ENCODE measurements around the gene CXCR3. TPM values are rescaled to one million over a fixed set of nuclear protein-coding genes. Genes with fewer than 3 reads are reported as not detected.
"Not testable (repeated sequence)": the region's sequence is repeated elsewhere in the genome, so short reads cannot be mapped to it uniquely, and the experiment has no call there.

The CXCR3 gene
- total RNA-seq, 1 experiment from 2014 or later, result not detected

GRCh38 chrX:71653344-71653743 lies 35.0 kb upstream of the CXCR3 start:
- BruUV-seq (replicated peaks), result no TSS peak
- H3K27me3 Mint-ChIP-seq (ENCODE audit: unreplicated experiment), result peaks cover 13% of the 10 kb centered on the region
- TF ChIP-seq, protein P1, sequence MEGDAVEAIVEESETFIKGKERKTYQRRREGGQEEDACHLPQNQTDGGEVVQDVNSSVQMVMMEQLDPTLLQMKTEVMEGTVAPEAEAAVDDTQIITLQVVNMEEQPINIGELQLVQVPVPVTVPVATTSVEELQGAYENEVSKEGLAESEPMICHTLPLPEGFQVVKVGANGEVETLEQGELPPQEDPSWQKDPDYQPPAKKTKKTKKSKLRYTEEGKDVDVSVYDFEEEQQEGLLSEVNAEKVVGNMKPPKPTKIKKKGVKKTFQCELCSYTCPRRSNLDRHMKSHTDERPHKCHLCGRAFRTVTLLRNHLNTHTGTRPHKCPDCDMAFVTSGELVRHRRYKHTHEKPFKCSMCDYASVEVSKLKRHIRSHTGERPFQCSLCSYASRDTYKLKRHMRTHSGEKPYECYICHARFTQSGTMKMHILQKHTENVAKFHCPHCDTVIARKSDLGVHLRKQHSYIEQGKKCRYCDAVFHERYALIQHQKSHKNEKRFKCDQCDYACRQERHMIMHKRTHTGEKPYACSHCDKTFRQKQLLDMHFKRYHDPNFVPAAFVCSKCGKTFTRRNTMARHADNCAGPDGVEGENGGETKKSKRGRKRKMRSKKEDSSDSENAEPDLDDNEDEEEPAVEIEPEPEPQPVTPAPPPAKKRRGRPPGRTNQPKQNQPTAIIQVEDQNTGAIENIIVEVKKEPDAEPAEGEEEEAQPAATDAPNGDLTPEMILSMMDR (IDR thresholded peaks at IDR 0.05; ENCODE audit: unreplicated experiment), result no peak
- no peak overlapping the region for H3K4me3 Mint-ChIP-seq (ENCODE audit: low read depth, unreplicated experiment)
- CTCF ChIA-PET, result no interaction called here
- peaks cover 5% of the 10 kb centered on the region for H3K9me3 Mint-ChIP-seq (ENCODE audit: low read depth, unreplicated experiment)
- H3K36me3 Mint-ChIP-seq (ENCODE audit: insufficient read depth, unreplicated experiment), result peaks cover 3% of the 10 kb centered on the region
- H3K4me1 Mint-ChIP-seq (ENCODE audit: low read depth, unreplicated experiment), result no peaks in the 10 kb centered on the region
- H3K27ac Mint-ChIP-seq (ENCODE audit: unreplicated experiment), result no peak overlapping the region
- intact Hi-C loops (cut with micrococcal nuclease; ENCODE audit: unreplicated experiment), result no loop called here
- no peak for DNase-seq

GRCh38 chrX:71652405-71652804 lies 34.1 kb upstream of the CXCR3 start:
- Mint-ChIP-seq H3K4me3 (ENCODE audit: low read depth, unreplicated experiment) (no peak overlapping the region), H3K4me1 (ENCODE audit: low read depth, unreplicated experiment) (no peaks in the 10 kb centered on the region), H3K27me3 (ENCODE audit: unreplicated experiment) (peaks cover 13% of the 10 kb centered on the region), H3K9me3 (ENCODE audit: low read depth, unreplicated experiment) (peaks cover 5% of the 10 kb centered on the region), H3K36me3 (ENCODE audit: insufficient read depth, unreplicated experiment) (peaks cover 3% of the 10 kb centered on the region), H3K27ac (ENCODE audit: unreplicated experiment) (no peak overlapping the region)
- intact Hi-C loops (cut with micrococcal nuclease; ENCODE audit: unreplicated experiment), result no loop called here
- CTCF ChIA-PET, result interaction anchor here (0.7 to 1.0 kb wide), 3 partner anchors 29 to 286 kb away, joined by 3 read pairs; partner anchors contain the start of gene TAF1
- DNase-seq, result peak; percentile 51
- TF ChIP-seq, protein P1 (IDR thresholded peaks at IDR 0.05; ENCODE audit: unreplicated experiment), result peak; percentile 48
- no TSS peak for BruUV-seq (replicated peaks)

- CTCF ChIA-PET, result no interaction called here
- no peaks in the 10 kb centered on the region for H3K27me3 Mint-ChIP-seq (ENCODE audit: unreplicated experiment)
- no peaks in the 10 kb centered on the region for H3K36me3 Mint-ChIP-seq (ENCODE audit: insufficient read depth, unreplicated experiment)
- TF ChIP-seq, protein P1 (IDR thresholded peaks at IDR 0.05; ENCODE audit: unreplicated experiment), result no peak
- no peak for DNase-seq
- intact Hi-C loops (cut with micrococcal nuclease; ENCODE audit: unreplicated experiment), result no loop called here
- H3K9me3 Mint-ChIP-seq (ENCODE audit: low read depth, unreplicated experiment), result no peaks in the 10 kb centered on the region
- no peak overlapping the region for H3K4me3 Mint-ChIP-seq (ENCODE audit: low read depth, unreplicated experiment)
- no TSS peak for BruUV-seq (replicated peaks)
- H3K4me1 Mint-ChIP-seq (ENCODE audit: low read depth, unreplicated experiment), result no peaks in the 10 kb centered on the region
- H3K27ac Mint-ChIP-seq (ENCODE audit: unreplicated experiment), result no peak overlapping the region
These were observed 32.1 kb upstream of the CXCR3 start for GRCh38 chrX:71650333-71650969.

DNA sequence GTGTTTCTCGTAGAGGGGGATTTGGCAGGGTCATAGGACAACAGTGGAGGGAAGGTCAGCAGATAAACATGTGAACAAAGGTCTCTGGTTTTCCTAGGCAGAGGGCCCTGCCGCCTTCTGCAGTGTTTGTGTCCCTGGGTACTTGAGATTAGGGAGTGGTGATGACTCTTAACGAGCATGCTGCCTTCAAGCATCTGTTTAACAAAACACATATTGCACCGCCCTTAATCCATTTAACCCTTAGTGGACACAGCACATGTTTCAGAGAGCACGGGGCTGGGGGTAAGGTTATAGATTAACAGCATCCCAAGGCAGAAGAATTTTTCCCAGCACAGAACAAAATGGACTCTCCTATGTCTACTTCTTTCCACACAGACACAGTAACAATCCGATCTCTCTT lies 26.1 kb upstream of the CXCR3 start:
- H3K27ac Mint-ChIP-seq (ENCODE audit: unreplicated experiment); CTCF ChIA-PET; H3K36me3 Mint-ChIP-seq (ENCODE audit: insufficient read depth, unreplicated experiment); DNase-seq; H3K4me3 Mint-ChIP-seq (ENCODE audit: low read depth, unreplicated experiment); BruUV-seq (replicated peaks); H3K4me1 Mint-ChIP-seq (ENCODE audit: low read depth, unreplicated experiment); intact Hi-C loops (cut with micrococcal nuclease; ENCODE audit: unreplicated experiment); H3K9me3 Mint-ChIP-seq (ENCODE audit: low read depth, unreplicated experiment); H3K27me3 Mint-ChIP-seq (ENCODE audit: unreplicated experiment): not testable (repeated sequence)

GRCh38 chrX:71640002-71640401 lies 21.7 kb upstream of the CXCR3 start:
- no TSS peak for BruUV-seq (replicated peaks)
- TF ChIP-seq, protein P1 (IDR thresholded peaks at IDR 0.05; ENCODE audit: unreplicated experiment), result no peak
- intact Hi-C loops (cut with micrococcal nuclease; ENCODE audit: unreplicated experiment), result no loop called here
- Mint-ChIP-seq H3K4me1 (ENCODE audit: low read depth, unreplicated experiment) (no peaks in the 10 kb centered on the region), H3K9me3 (ENCODE audit: low read depth, unreplicated experiment) (no peaks in the 10 kb centered on the region), H3K4me3 (ENCODE audit: low read depth, unreplicated experiment) (no peak overlapping the region), H3K27ac (ENCODE audit: unreplicated experiment) (no peak overlapping the region), H3K27me3 (ENCODE audit: unreplicated experiment) (no peaks in the 10 kb centered on the region), H3K36me3 (ENCODE audit: insufficient read depth, unreplicated experiment) (no peaks in the 10 kb centered on the region)
- DNase-seq, result no peak
- CTCF ChIA-PET, result no interaction called here

Data from Calu3 (cell line).